AG09309 (cell line): Measurements from ENCODE around the gene WDR18.

ENCODE experiments used
- DNase-seq: peaks from one replicate; pipeline ENCODE4 v3.0.0-alpha.2; 2010; ENCODE audit warnings: low read depth
- H3K4me3 ChIP-seq: 2 replicates; pipeline ENCODE4 v1.5.1; 2011; ENCODE audit warnings: mild to moderate bottlenecking, low read depth, low read length, moderate library complexity; ENCODE audit not compliant: control insufficient read depth
- CTCF ChIP-seq: IDR thresholded peaks from 2 replicates; pipeline ENCODE4 v1.5.1; 2011; ENCODE audit warnings: mild to moderate bottlenecking, low read depth, low read length, inconsistent platforms; ENCODE audit not compliant: insufficient read depth, control insufficient read depth; ENCODE audit errors: missing control alignments

WDR18 gene

GRCh38 chr19:1008268-1009040 is 24.3 kb downstream of the WDR18 start:
- no peak for TF ChIP-seq CTCF
- H3K4me3 ChIP-seq = no peak overlapping the region
- DNase-seq = no peak

GRCh38 chr19:1009041-1009980 is 25.2 kb downstream of the WDR18 start:
- DNase-seq = no peak
- no peak for TF ChIP-seq CTCF

GRCh38 chr19:1009981-1010538 is 25.9 kb downstream of the WDR18 start:
- no peak for TF ChIP-seq CTCF
- no peak overlapping the region for H3K4me3 ChIP-seq
- DNase-seq = no peak

More at GRCh38 chr19:1009041-1009980, 25.2 kb downstream of the WDR18 start:
- H3K4me3 ChIP-seq = no peak overlapping the region

- no peak for DNase-seq
- H3K4me3 ChIP-seq = no peak overlapping the region
- TF ChIP-seq CTCF = no peak
Observed at GRCh38 chr19:1010586-1011510, 26.7 kb downstream of the WDR18 start.

GRCh38 chr19:1011831-1012333 is 27.7 kb downstream of the WDR18 start:
- DNase-seq = no peak
- no peak overlapping the region for H3K4me3 ChIP-seq
- no peak for TF ChIP-seq CTCF
